NCI-H82 (cell line): Measurements from ENCODE around the gene GNAI3.

ENCODE experiments used
- DNase-seq: peaks from one replicate; lab custom pipeline; 2025; lab: John Stamatoyannopoulos, UW

The GNAI3 gene

DNA sequence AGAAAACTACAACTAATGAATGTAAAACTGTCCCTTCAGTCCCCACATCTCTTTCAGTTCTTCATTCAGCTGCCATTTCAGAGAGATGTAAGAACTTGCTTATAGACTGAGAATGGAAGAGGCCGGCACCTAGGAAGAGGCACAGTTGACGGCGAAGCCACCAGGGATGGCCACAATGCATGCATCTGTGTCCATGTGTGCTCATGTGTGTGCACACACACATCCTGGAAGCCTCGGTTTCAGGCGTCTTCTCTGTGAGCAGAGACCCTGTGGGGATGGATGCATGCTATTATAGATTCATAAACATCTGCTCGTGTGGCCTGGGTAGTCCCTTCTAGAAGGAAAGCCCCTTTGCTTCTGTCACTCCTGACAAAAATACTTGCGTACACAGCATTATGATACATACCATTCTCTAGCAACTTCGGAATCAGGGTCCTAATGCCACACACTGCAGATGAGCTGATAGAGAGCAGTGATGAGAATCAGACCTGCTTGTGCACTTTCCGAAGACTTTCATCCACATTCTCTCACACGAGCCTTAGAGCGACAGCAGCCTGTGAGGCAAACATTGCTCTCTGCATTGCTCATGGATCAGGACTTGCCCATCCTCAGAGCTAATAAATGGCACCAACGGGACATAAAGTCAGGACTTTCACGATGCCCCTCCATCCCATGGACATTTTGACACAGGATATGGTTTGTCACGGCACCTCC lies 21.2 kb upstream of the GNAI3 start:
- no peak for DNase-seq

DNA sequence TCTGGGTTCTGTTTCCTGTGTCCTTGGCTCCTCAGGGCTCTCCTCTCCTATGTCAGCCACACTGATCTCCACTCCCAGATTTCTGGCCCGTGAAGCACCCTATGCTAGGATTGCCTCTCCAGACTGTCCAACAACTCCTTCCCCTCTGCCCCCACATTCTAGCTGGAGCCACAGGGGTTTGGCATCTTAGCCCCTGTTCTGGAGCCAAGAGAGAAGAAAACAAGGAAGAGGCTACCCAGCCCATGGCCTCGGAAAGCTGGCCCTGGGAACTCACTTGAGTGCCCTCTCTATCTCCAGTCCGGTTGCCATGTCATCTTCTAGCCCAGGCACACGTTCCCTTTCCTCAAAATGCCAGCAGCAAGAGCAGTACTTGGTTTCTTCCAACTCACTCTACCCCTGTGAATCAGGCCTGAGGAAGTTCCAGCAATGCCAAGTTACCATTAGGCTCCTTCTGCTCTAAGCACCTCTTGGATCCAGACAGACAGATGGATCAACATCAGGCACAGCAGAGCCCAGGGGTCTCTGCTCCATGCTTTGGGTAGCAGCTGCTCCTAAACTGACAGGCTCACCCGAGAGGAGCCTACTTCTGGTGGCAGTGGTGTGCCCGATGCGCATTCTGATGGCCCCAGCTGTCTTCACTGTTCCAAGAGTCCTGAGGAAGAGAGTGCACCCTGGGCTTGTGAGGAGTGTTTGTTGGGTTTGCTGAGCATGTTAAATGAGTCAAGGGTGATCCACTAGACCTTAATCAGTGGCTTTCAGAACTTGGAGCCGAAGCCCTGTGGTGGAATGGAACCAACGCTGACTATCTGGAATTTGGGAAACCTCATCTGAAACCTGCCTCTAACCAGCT lies 20.3 kb upstream of the GNAI3 start:
- no peak for DNase-seq

DNA sequence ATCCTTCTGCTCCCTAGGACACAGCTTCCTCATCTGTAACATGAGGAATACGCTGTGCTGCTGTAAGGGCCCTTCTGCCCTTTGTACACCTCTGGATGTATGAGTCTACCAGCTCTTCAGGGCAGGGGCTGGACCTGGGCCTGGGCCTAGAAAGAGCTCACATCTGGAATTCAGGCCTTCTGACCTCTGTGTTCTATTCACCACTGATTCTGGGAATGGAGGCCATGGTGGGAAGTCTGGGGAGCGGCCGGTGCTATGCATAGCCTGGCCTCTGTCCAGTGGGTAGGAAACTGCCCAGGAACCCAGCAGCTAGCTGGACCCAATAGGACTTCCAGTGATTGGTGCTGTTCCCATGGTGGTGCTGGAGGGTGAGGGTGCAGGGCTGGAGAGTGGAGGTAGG lies 19.7 kb upstream of the GNAI3 start:
- no peak for DNase-seq

DNA sequence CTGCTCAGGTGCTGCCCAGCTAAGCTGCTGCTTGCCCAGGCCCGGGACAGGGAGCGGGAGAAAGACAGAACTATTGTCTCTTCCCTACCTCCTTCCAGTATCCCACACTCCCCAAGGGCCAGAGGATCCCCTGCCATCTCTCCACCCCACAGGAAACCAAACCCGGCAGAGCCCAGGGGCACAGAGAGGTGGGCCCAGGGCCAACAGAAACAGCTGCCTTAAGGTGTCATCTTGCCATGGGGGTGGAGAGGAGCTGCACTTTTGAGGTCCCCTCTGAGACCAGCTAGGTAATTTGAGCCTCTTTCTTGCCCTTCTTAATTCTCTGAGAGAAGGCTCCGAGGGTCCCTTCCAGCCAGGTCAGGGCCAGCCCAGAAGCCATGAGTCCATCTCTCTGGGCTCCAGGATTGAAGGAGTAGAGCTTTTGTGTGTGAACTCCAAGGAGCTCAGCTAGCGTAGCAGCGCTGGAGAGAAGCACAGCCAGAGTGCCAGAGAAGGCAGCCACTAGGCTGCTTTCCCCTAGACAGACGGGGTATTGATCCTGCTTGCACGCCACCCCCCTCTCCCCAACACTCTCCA lies 18.4 kb upstream of the GNAI3 start:
- DNase-seq = peak; percentile 42

DNA sequence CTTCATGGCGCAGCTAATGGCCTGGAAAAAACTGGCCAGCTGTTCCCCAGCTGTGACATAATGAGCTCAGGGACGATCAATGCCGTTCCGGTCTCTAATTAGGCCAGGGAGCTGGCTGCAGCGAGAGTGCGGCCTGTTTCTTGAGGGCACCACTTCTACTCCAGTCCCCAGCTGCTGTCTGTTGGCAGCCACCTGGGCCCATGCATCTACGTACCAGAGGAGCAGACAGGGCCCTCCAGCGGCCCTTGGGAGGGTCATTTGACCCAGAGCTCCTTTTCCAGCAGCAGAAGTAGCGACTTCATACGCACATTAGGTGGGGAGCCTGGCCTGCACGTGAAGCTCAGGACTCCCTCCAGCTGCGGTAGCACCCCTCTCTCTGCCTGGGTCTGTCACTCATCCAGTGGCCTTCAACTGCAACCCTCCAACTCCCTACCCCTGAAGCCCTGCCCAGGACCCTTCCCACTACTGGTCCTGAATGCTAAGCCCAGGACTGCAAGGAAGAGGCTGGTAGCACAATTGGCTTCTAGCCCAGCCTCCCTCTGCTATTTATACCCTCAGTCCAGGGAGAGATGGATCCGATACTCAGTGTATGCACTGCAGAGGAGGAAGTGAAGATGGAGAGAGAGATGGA lies 17.8 kb upstream of the GNAI3 start:
- DNase-seq = peak; percentile 85

DNA sequence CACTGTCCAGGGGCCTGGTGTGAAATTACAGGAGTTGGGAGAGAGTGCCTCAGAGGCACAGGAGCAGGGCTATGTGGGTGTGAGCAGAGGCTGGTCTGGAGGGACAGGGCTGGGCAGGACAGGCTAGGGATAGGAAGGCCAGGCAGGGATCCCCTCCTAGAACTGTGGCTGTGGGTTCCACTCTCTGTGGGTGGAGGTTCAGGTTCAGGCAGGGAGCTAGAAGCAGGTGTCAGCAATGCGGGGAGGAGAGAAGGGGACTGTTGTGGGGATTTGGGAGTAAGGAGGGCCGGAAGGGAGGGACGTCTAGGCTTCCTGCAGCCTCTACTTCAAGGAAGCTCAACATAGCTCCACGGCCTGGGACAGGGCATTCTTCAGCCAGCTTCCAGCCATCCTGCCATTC lies 17.0 kb upstream of the GNAI3 start:
- no peak for DNase-seq

DNA sequence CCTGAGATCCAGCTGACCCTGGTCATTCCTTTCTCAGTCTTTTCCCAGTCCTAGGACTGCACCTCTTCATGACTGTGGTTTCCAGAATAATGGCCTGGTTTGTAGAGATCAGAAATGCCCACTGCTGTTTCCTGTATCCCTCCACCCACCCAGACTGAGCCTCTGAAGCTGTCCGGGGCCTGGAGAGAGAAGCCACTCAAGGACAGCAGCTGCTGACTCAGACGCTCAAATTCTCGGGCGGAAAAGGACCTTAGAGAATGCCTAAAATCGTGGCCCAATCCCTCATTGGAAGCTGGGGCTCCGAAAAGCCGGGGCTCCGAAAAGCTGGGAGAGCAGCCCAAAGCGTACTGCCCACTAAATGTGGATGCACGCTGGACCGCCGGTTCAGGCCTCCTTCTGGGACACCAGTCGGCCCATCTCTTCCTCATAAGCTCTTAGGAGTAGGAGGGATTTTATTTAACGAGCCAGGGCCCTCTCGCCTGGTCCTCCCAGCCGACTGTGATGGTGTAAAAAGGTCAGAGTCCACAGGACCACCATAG lies 16.5 kb upstream of the GNAI3 start:
- no peak for DNase-seq

DNA sequence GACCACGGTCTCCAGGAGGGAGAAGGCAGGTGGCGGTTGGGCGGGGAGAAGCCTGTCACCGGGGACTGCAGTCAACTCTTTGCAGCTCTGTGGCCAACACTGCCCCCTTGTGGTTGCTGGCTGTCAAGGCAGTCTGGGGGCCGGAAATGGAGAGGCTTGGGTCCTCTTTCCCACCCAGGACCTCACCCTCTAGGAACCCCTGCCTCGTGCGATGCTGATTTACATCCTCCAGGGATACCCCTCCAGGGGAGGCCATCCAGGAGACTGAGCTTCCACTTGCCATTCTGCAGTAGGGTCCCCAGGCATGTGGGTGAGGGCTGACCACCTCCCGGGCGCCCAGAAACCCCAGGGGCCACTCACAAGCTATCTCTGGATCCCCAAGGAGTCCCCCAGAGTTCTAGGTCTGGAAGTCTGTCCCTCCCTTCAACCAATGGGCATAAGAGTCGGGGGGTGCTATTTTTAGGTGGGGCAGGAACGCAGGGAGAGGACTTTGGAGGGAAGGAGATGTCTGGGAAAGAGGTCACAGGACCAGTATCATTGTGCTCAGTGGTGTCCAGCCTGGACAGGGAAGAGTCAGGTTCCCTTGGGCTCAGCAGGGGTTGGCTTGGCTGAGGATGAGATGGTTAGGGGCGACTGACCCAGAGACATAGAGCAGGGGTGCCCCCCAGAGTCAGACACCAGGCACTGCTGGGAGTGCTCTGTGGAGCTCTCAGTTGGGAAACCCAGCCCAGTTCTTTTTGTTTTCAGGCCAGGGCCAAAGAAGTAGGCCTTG lies 15.9 kb upstream of the GNAI3 start:
- DNase-seq = peak; percentile 92

DNA sequence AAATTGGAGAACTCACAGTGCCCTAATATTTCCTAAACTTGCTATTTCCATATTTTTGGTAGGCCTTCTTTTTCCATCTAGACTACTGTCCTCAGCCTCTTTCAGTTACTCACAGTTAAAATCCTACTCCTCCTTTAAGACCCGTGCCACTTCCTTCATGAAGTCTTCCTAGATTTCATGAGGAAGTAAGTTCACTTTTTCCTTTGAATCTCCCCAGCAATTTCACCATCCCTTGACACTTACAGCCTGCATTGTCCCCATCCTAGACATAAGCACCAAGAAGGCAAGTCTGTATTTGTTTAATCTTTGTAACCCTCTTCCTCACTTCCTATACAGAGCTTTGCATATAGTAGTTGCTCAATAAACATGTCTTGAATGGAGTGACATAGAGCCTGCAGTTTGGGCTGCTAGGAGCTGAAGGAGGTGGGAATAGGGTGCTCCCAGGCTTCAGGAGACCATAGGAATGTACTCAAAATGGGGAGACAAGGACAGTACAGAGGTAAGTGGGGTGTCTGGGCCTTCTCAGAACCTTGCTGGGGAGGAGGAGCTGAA lies 14.0 kb upstream of the GNAI3 start:
- no peak for DNase-seq

DNA sequence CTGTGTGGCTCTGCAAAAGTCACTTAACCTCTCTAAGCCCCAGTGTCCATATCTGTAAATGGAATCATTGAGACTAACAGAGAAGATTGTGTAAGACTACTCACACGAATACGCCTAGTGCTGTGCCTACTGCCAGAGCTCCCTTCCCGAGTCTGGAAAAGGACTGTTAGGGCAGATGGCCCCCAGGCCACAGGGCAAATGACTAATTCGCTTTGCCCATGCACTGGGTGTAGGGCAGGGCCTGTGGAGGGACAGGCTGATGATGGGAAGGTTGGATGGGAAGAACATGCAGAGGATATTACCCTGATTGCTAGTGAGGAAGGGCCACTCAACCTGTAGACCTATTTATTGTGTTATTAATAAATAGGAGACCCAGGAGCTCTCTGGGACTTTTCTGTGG lies 12.9 kb upstream of the GNAI3 start:
- DNase-seq = no peak

DNA sequence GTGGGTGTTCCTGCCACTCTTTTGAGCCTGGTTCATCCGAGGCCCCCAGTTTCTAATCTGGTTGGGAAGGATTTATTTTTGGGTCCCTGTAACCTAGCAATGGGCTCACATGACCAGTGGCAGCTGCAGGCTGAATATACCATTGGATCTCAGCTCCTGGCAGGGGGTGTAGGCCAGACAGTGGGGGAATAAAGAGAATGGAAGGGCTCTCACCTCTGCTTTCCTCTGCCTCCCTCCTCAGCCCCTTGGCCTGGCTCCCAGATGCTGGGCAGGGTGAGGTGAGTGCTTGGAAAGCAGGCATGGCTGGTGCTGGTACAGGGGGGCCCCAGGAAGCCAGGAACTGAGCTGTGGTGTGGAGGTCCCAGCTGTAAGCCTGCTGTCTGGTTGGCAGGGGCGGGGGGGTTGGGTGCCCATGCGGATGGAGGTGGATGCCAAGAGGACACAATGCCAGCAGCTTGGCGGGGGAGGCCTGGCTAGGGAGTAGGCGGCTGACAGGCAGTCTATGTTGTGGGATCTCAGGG lies 12.4 kb upstream of the GNAI3 start:
- DNase-seq = peak; percentile 90

DNA sequence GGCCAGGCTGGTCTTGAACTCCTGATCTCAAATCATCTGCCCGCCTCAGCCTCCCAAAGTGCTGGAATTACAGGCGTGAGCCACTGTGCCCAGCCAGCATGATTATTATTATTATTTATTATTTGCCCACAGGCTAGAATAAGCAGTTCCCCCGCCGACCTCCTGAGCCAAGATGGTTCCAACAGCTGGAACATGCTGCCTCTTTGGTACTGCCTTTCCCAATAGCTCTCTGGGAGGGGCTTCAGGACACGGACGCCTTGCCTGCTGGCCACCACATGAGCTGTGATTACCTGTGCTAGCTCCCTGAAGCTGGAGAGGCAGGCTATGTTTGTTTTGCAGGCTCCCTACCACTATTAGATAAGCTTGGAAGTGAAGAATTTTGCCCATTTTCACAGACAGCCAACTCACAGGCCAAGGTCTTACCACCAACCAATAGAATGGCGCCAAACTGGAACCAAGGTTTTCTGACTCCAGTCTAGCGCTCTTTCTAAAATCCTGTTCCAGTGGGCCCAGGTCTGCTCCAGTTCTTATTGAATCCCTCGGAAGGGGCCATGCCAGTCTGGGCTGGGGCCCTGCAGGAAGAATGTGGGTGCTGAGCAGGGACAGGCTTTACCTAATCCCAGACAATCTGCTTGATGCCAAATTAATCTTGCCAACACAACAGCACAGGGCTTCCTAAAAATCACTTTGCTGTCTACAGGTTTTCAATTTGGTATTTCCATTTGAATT lies 10.8 kb upstream of the GNAI3 start:
- peak; percentile 66 for DNase-seq

DNA sequence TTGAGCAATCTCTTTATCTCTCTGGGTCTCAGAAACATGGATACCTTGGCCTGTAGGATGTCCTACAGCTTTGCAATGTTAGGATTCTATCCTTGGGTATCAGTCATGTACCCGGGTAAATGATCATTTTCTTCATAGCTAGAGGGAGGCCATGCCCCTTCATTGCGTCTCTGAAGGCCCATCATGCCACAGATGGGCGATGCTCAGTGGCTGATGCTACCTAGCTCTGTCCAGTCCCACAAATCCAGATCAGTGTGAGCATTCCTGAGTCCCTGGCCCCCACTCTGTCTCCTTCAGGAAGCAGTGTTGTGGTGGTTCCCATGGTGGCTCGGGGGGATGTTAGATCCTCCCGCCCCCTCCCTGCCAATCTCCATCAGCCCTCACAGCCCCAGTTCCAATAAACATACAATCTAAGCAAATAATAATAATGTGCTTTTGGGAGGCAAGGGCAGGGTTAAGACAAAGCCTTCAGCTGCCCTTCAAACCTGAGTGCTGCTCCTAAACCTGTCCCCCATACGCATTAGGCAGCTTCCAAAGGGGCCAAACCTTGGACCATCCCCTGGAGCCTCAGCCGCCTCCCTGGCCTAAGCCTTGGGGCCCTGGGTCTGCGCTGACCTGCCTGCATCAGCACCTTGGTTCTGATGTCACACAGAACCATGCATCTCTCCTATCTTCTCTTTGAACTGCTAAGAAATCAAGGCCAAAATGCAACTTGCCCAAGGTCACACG lies 9.4 kb upstream of the GNAI3 start:
- no peak for DNase-seq

DNA sequence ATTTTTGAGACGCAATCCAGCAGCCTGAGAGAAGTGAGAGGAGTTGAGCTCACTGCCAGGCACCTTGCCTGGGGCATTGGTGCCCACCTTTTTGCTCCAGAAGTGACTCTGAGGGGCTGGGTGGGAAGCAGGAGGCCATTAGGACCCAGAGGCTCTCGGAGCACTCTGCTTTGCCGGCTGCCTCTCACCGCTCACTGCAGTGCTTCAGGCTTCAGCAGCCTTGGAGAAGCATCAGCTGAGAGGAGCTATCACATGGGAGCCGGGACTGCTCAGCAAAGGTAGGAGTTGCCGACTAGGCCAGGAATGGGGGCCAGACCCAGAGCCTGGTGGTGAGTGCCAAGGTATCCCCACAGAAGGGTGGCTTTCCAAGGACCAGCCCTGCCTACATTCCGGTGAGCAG lies 8.7 kb upstream of the GNAI3 start, which contains the start of gene GPR61:
Gene GPR61 (plus strand): TSS at position 197 of the 400 bp plus-strand sequence. CDS start 3,151 bp downstream, outside the sequence.
- no peak for DNase-seq

DNA sequence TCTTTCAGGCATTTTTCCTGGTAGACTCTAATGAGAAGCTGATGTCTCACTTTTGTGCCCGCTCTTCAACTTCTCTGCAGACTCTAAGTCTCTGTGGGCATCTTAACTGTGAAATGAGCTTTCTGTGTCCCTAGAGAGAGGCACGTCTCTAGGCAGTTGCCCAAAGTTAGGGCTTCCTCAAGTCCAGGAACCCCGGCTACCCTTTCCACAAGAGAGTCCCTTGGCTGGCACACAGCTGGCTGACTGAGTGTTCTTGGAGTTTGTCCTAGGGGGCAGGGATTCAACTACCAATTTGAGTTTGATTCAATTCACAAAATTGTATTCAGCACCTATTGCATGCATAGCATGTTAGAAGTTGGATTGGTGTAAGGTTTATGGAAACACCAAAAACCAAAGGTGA lies 7.3 kb upstream of the GNAI3 start:
- no peak for DNase-seq

DNA sequence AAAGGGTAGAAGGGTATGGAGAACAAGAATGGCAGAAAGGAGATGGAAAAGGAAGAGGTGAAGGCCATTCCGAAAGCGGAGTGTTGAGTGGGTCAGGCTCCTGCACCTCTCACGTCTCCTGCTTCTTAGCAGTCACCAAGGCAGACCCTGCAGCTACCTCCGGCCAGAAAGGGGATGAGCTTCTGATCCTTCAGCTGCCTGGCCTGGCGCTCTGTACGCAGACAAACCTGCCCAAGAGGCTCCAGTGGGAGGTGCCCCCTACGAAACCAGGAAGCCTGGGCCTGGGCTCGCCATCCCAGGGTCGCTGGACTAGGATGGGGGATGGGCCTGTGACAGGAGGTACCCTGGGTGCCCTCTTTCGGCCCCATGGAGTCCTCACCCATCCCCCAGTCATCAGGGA lies 5.8 kb upstream of the GNAI3 start:
- no peak for DNase-seq

DNA sequence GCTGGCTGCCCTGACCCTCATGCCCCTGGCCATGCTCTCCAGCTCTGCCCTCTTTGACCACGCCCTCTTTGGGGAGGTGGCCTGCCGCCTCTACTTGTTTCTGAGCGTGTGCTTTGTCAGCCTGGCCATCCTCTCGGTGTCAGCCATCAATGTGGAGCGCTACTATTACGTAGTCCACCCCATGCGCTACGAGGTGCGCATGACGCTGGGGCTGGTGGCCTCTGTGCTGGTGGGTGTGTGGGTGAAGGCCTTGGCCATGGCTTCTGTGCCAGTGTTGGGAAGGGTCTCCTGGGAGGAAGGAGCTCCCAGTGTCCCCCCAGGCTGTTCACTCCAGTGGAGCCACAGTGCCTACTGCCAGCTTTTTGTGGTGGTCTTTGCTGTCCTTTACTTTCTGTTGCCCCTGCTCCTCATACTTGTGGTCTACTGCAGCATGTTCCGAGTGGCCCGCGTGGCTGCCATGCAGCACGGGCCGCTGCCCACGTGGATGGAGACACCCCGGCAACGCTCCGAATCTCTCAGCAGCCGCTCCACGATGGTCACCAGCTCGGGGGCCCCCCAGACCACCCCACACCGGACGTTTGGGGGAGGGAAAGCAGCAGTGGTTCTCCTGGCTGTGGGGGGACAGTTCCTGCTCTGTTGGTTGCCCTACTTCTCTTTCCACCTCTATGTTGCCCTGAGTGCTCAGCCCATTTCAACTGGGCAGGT lies 5.0 kb upstream of the GNAI3 start:
- DNase-seq = no peak

DNA sequence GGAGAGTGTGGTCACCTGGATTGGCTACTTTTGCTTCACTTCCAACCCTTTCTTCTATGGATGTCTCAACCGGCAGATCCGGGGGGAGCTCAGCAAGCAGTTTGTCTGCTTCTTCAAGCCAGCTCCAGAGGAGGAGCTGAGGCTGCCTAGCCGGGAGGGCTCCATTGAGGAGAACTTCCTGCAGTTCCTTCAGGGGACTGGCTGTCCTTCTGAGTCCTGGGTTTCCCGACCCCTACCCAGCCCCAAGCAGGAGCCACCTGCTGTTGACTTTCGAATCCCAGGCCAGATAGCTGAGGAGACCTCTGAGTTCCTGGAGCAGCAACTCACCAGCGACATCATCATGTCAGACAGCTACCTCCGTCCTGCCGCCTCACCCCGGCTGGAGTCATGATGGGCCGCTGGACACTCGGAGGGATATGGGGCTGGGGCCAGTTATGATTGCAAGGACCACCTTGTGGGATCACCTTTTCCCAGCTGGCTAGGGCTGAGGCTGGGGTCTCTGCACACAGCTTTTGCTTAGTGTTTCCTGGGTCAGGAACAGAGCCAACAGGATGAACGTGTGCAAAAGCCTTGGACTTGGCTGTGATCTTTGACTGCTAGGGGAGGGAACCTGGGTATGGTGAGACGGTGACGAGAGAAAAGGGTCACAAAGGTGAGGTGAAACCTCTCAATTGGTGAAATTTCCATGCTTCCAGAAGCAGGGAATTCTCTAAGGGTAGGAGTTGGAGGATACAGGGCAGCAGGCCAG lies 4.3 kb upstream of the GNAI3 start:
- no peak for DNase-seq
